Ureter (tissue), 1 donor: ENCODE results near the gene SNRPD1. TPM values are rescaled to one million over a fixed set of nuclear protein-coding genes. Genes with fewer than 3 reads are reported as not detected.
"Not testable (repeated sequence)": the region's sequence is repeated elsewhere in the genome, so short reads cannot be mapped to it uniquely, and the experiment has no call there.

Experiments used
- DNase-seq: peaks from one replicate; pipeline ENCODE4 v3.0.0-alpha.2; 2020; ENCODE audit warnings: low spot score
- total RNA-seq: library from RNA; stranded (reverse); gene quantifications from one replicate; pipeline ENCODE4 v1.2.4, GENCODE V29; 2023
- donor health status: DM: yes; HTN: yes; CAD: no.

Gene SNRPD1
- total RNA-seq, 1 donor from 2014 or later = 55.8 TPM

GRCh38 chr18:21636769-21637168, 24.7 kb downstream of the SNRPD1 start:
- DNase-seq = no peak

GRCh38 chr18:21638822-21639221, 26.7 kb downstream of the SNRPD1 start:
- no peak for DNase-seq

- DNase-seq = not testable (repeated sequence)
Observed at GRCh38 chr18:21640375-21640774, 28.3 kb downstream of the SNRPD1 start.

GRCh38 chr18:21650311-21650710, 38.2 kb downstream of the SNRPD1 start:
- no peak for DNase-seq

- no peak for DNase-seq
Observed at GRCh38 chr18:21652073-21652472, 40.0 kb downstream of the SNRPD1 start.

- DNase-seq = no peak
Observed at GRCh38 chr18:21653361-21653760, 41.2 kb downstream of the SNRPD1 start.

- DNase-seq = no peak
Observed at GRCh38 chr18:21656402-21656801, 44.3 kb downstream of the SNRPD1 start.

GRCh38 chr18:21660078-21660477, 48.0 kb downstream of the SNRPD1 start:
- DNase-seq = no peak

- DNase-seq = no peak
Observed at GRCh38 chr18:21662581-21662980, 50.5 kb downstream of the SNRPD1 start.

- DNase-seq = no peak
Observed at GRCh38 chr18:21663578-21663977, 51.5 kb downstream of the SNRPD1 start.

- no peak for DNase-seq
Observed at GRCh38 chr18:21664069-21664468, 52.0 kb downstream of the SNRPD1 start.

GRCh38 chr18:21669736-21670285, 57.7 kb downstream of the SNRPD1 start:
- DNase-seq = no peak

- DNase-seq = no peak
Observed at GRCh38 chr18:21672521-21673267, 60.6 kb downstream of the SNRPD1 start.

- DNase-seq = peak; percentile 25
Observed at GRCh38 chr18:21675354-21675753, 63.2 kb downstream of the SNRPD1 start.

GRCh38 chr18:21678859-21679258, 66.7 kb downstream of the SNRPD1 start:
- DNase-seq = no peak

- peak; percentile 1 for DNase-seq
Observed at GRCh38 chr18:21680161-21680560, 68.0 kb downstream of the SNRPD1 start.

GRCh38 chr18:21682371-21683051, 70.4 kb downstream of the SNRPD1 start:
- DNase-seq = peak; percentile 42

Other genes with a start within 250 kb of the SNRPD1 start
- gene ESCO1, start 11.6 kb upstream of the SNRPD1 start, total RNA-seq = 22.0 TPM
- 16.5 TPM for gene ABHD3, start 92.5 kb downstream of the SNRPD1 start, total RNA-seq
- 45.3 TPM for gene MIB1, start 128.5 kb downstream of the SNRPD1 start, total RNA-seq